Suprapubic skin (tissue), 4 donors: ENCODE measurements around the gene SETD9. TPM values are rescaled to one million over a fixed set of nuclear protein-coding genes. Genes with fewer than 3 reads are reported as not detected.
A peak's percentile ranks its signal among the peaks of the same experiment; 100 is the strongest.

Experiments used
- DNase-seq, 2 donors: peaks; one replicate each; pipeline ENCODE4 v3.0.0-alpha.2; 2019; ENCODE audit warnings: low spot score in 2 of 2
- H3K27ac ChIP-seq: fragments of 200-600 bp; sonication (generic); one replicate; pipeline ENCODE4 v1.5.1; 2019
- H3K27me3 ChIP-seq: fragments of 200-600 bp; sonication (generic); one replicate; pipeline ENCODE4 v1.5.1; 2019
- H3K36me3 ChIP-seq: fragments of 200-600 bp; sonication (generic); one replicate; pipeline ENCODE4 v1.5.1; 2019
- H3K4me1 ChIP-seq: fragments of 200-600 bp; sonication (generic); one replicate; pipeline ENCODE4 v1.5.1; 2019
- H3K4me3 ChIP-seq: fragments of 200-600 bp; sonication (generic); one replicate; pipeline ENCODE4 v1.5.1; 2019; ENCODE audit warnings: mild to moderate bottlenecking
- H3K9me3 ChIP-seq: fragments of 200-600 bp; sonication (generic); one replicate; pipeline ENCODE4 v1.5.1; 2019
- CTCF ChIP-seq, 2 donors: fragments of 200-600 bp in 1 of 2; fragments of 450-650 bp in 1 of 2; sonication (generic) in 1 of 2; IDR thresholded peaks; one replicate each; pipeline ENCODE4 v1.5.1; 2016 to 2019; ENCODE audit warnings: antibody characterized with exemption in 2 of 2, mild to moderate bottlenecking in 1 of 2, moderate library complexity in 1 of 2
- EP300 ChIP-seq: sonication (generic); formaldehyde crosslinking; IDR thresholded peaks from one replicate; pipeline ENCODE4 v1.6.1; 2017; ENCODE audit warnings: antibody characterized with exemption
- POLR2A ChIP-seq, 2 donors: fragments of 450-650 bp; IDR thresholded peaks; one replicate each; pipeline ENCODE4 v1.6.1; 2017; ENCODE audit warnings: antibody characterized with exemption in 2 of 2, mild to moderate bottlenecking in 2 of 2, moderate library complexity in 2 of 2
- POLR2AphosphoS5 ChIP-seq, 3 donors: sonication (generic); formaldehyde crosslinking; IDR thresholded peaks; one replicate each; pipeline ENCODE4 v1.6.1; 2017; ENCODE audit warnings: antibody characterized with exemption in 3 of 3
- WGBS: methylation state at CpG from one replicate; pipeline ENCODE4 v1.1.5; 2018; 5-methylcytosine and 5-hydroxymethylcytosine counted together
- total RNA-seq, 4 donors: library from RNA; depleted of rRNA; stranded (reverse); fragments of >200 nt; gene quantifications; one replicate each; pipeline ENCODE4 v1.1.0, GENCODE V29; 2016

SETD9 gene
- total RNA-seq, 4 donors from 2014 or later, result 6.3 to 14.4 (median 8.7) TPM

- no peaks in the 10 kb centered on the region for H3K27me3 ChIP-seq
- WGBS, result 55% methylated on average over 4 of the region's 4 CpGs
- no peaks in the 10 kb centered on the region for H3K4me1 ChIP-seq
- H3K27ac ChIP-seq, result no peak overlapping the region
- H3K9me3 ChIP-seq, result no peaks in the 10 kb centered on the region
- H3K4me3 ChIP-seq, result no peak overlapping the region
- no peak for DNase-seq
- H3K36me3 ChIP-seq, result no peaks in the 10 kb centered on the region
- no peak for TF ChIP-seq POLR2A (IDR thresholded peaks at IDR 0.05)
- TF ChIP-seq EP300, result no peak
- no peak for TF ChIP-seq CTCF (IDR thresholded peaks at IDR 0.05)
These were observed 9.0 kb upstream of the SETD9 start for GRCh38 chr5:56900395-56900794.

- 38% methylated on average over 3 of the region's 3 CpGs for WGBS
- no peak overlapping the region for H3K4me3 ChIP-seq
- DNase-seq, result no peak
These were observed 8.4 kb upstream of the SETD9 start for GRCh38 chr5:56900858-56901578.

GRCh38 chr5:56908942-56909293, 478 bp upstream of the SETD9 start:
- peak overlapping the region; percentile 73 for H3K4me3 ChIP-seq
- H3K4me1 ChIP-seq, result peaks cover 7% of the 10 kb centered on the region
- H3K27me3 ChIP-seq, result no peaks in the 10 kb centered on the region
- WGBS, result 3% methylated on average over 19 of the region's 19 CpGs
- peak overlapping the region; percentile 92 for H3K27ac ChIP-seq
- DNase-seq, result peak in 1 of 2 donors; percentile 87
- TF ChIP-seq CTCF (IDR thresholded peaks at IDR 0.05), result no peak
- no peak for TF ChIP-seq EP300
- TF ChIP-seq POLR2AphosphoS5 (IDR thresholded peaks at IDR 0.05), result no peak
- H3K36me3 ChIP-seq, result no peaks in the 10 kb centered on the region
- H3K9me3 ChIP-seq, result no peaks in the 10 kb centered on the region

More at GRCh38 chr5:56900858-56901578, 8.4 kb upstream of the SETD9 start:
- peak; percentile 53 to 54 for TF ChIP-seq CTCF (IDR thresholded peaks at IDR 0.05)
- TF ChIP-seq POLR2A (IDR thresholded peaks at IDR 0.05), result no peak
- Histone ChIP-seq H3K27me3 (no peaks in the 10 kb centered on the region), H3K9me3 (no peaks in the 10 kb centered on the region), H3K27ac (no peak overlapping the region), H3K4me1 (no peaks in the 10 kb centered on the region), H3K36me3 (no peaks in the 10 kb centered on the region)

- no peaks in the 10 kb centered on the region for H3K27me3 ChIP-seq
- peak overlapping the region; percentile 92 for H3K27ac ChIP-seq
- H3K4me1 ChIP-seq, result peaks cover 7% of the 10 kb centered on the region
- no peaks in the 10 kb centered on the region for H3K9me3 ChIP-seq
- H3K36me3 ChIP-seq, result no peaks in the 10 kb centered on the region
- 1% methylated on average over 26 of the region's 29 CpGs for WGBS
- H3K4me3 ChIP-seq, result peak overlapping the region; percentile 73
- TF ChIP-seq EP300, result peak; percentile 6
- TF ChIP-seq CTCF (IDR thresholded peaks at IDR 0.05), result no peak
- DNase-seq, result peak; percentile 77 to 80
These were observed 992 bp downstream of the SETD9 start for GRCh38 chr5:56910210-56910965.

GRCh38 chr5:56913766-56914165, 4.4 kb downstream of the SETD9 start:
- TF ChIP-seq POLR2AphosphoS5 (IDR thresholded peaks at IDR 0.05) (no peak), POLR2A (IDR thresholded peaks at IDR 0.05) (no peak), EP300 (no peak), CTCF (IDR thresholded peaks at IDR 0.05) (no peak)
- Histone ChIP-seq H3K36me3 (no peaks in the 10 kb centered on the region), H3K27ac (no peak overlapping the region), H3K4me3 (no peak overlapping the region), H3K27me3 (no peaks in the 10 kb centered on the region), H3K4me1 (peaks cover 7% of the 10 kb centered on the region), H3K9me3 (no peaks in the 10 kb centered on the region)
- DNase-seq, result no peak
- WGBS, result 93% methylated on average over 3 of the region's 3 CpGs
